ENCODE measurements around the gene PSMA1. TPM values are rescaled to one million over a fixed set of nuclear protein-coding genes. Genes with fewer than 3 reads are reported as not detected.

The PSMA1 gene
- polyA plus RNA-seq, 3 donors = 163 to 228 (median 201) TPM

DNA sequence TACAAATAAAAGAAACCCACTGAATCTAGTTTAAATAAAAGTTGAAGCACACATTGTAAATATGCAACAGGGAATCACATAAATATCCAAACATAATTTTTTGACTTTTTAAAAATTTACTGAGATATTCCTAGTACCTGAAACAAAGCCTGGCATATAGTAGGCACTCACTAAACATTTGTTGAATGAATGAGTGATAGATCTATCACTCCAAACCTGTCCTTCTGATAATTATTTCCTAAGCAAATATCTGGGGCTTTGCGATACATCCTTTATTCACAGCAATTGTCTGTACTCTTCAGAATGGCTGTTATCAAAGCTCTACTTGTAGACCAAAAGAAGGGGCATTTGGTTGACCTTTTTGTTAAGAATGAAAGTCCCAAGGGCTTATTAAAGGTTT, 2.6 kb upstream of the PSMA1 start:
- Histone ChIP-seq H3K4me3 (replicated peaks in 1 of 3; ENCODE audit: low read depth in 2 of 3, low read length in 3 of 3) (no peak overlapping the region), H3K9ac (ENCODE audit: insufficient read depth, low read length, poor library complexity, severe bottlenecking) (no peak overlapping the region), H3K4me2 (replicated peaks; ENCODE audit: extremely low read depth, low read length, poor library complexity, severe bottlenecking) (no peak overlapping the region), H4K20me1 (ENCODE audit: insufficient read depth, low read length) (no peaks in the 10 kb centered on the region), H2AFZ (ENCODE audit: insufficient read depth, low read depth, low read length, poor library complexity, severe bottlenecking) (no peak overlapping the region), H3K36me3 (replicated peaks in 1 of 2; ENCODE audit: control insufficient read depth in 1 of 2, insufficient read depth in 2 of 2, low read length in 2 of 2) (peaks cover 3 to 9% of the 10 kb centered on the region in 2 donors), H3K9me3 (replicated peaks in 1 of 2; ENCODE audit: control insufficient read depth in 1 of 2, insufficient read depth in 1 of 2, low read length in 2 of 2) (no peaks in the 10 kb centered on the region), H3K27me3 (ENCODE audit: control insufficient read depth in 2 of 2, insufficient read depth in 2 of 2, low read length in 2 of 2) (no peaks in the 10 kb centered on the region), H3K4me1 (ENCODE audit: control insufficient read depth in 1 of 2, insufficient read depth in 2 of 2, low read length in 2 of 2) (peaks cover 17% of the 10 kb centered on the region in 2 donors), H3K27ac (ENCODE audit: low read depth in 1 of 2, low read length in 2 of 2) (no peak overlapping the region), H3K79me2 (ENCODE audit: insufficient read depth, low read length) (peaks cover 18% of the 10 kb centered on the region)
- Mint-ChIP-seq H3K27me3 (ENCODE audit: low read depth in 3 of 3) (no peaks in the 10 kb centered on the region), H3K4me3 (no peak overlapping the region), H3K36me3 (peaks cover 7 to 9% of the 10 kb centered on the region in 2 donors), H3K9me3 (no peaks in the 10 kb centered on the region), H3K4me1 (peaks cover 18% of the 10 kb centered on the region), H3K27ac (no peak overlapping the region)
- WGBS (ENCODE audit: insufficient coverage) = no CpG with 5 or more reads among the region's 1 CpG
- no peak for DNase-seq
- TF ChIP-seq, protein P1, sequence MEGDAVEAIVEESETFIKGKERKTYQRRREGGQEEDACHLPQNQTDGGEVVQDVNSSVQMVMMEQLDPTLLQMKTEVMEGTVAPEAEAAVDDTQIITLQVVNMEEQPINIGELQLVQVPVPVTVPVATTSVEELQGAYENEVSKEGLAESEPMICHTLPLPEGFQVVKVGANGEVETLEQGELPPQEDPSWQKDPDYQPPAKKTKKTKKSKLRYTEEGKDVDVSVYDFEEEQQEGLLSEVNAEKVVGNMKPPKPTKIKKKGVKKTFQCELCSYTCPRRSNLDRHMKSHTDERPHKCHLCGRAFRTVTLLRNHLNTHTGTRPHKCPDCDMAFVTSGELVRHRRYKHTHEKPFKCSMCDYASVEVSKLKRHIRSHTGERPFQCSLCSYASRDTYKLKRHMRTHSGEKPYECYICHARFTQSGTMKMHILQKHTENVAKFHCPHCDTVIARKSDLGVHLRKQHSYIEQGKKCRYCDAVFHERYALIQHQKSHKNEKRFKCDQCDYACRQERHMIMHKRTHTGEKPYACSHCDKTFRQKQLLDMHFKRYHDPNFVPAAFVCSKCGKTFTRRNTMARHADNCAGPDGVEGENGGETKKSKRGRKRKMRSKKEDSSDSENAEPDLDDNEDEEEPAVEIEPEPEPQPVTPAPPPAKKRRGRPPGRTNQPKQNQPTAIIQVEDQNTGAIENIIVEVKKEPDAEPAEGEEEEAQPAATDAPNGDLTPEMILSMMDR (IDR thresholded peaks at IDR 0.05) = no peak
- intact Hi-C loops (cut with micrococcal nuclease) = loop anchor here (5.0 kb wide), 2 partner anchors 114 to 370 kb away; partner anchors contain the start of gene CYP2R1 (in 1 of the 2)

DNA sequence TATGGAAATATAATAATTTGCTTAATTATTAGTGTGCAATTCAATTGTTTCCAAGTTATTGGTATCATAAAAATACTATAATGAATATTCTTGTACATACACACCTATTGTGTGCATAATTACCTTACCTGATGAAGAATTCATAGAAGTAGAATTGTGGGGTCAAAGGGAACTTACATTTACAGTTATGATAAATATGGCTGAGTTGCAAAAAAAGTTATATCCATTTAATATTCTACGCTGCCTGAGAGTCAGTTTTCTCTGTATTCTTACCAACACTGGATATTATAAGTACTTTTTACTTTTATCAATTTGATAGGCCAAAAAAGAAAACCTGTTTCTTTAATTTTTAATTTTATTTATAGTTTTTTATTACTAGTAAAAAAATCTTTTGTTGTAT, 2.1 kb upstream of the PSMA1 start:
- Mint-ChIP-seq H3K9me3 (no peaks in the 10 kb centered on the region), H3K4me1 (peaks cover 18% of the 10 kb centered on the region), H3K36me3 (peaks cover 12 to 15% of the 10 kb centered on the region in 2 donors), H3K27ac (no peak overlapping the region), H3K27me3 (ENCODE audit: low read depth in 3 of 3) (no peaks in the 10 kb centered on the region), H3K4me3 (no peak overlapping the region)
- no peaks in the 10 kb centered on the region for H4K20me1 ChIP-seq (ENCODE audit: insufficient read depth, low read length)
- no CpG with 5 or more reads among the region's 1 CpG for WGBS (ENCODE audit: insufficient coverage)
- no peak overlapping the region for H3K27ac ChIP-seq (ENCODE audit: low read depth in 1 of 2, low read length in 2 of 2)
- intact Hi-C loops (cut with micrococcal nuclease) = loop anchor here (5.0 kb wide), 2 partner anchors 115 to 370 kb away; partner anchors contain the start of gene CYP2R1 (in 1 of the 2)
- no peaks in the 10 kb centered on the region for H3K27me3 ChIP-seq (ENCODE audit: control insufficient read depth in 2 of 2, insufficient read depth in 2 of 2, low read length in 2 of 2)
- H3K4me2 ChIP-seq (replicated peaks; ENCODE audit: extremely low read depth, low read length, poor library complexity, severe bottlenecking) = no peak overlapping the region
- no peak for DNase-seq
- H3K9ac ChIP-seq (ENCODE audit: insufficient read depth, low read length, poor library complexity, severe bottlenecking) = no peak overlapping the region
- H3K79me2 ChIP-seq (ENCODE audit: insufficient read depth, low read length) = peaks cover 23% of the 10 kb centered on the region
- TF ChIP-seq, protein P1 (IDR thresholded peaks at IDR 0.05) = no peak
- H3K4me1 ChIP-seq (ENCODE audit: control insufficient read depth in 1 of 2, insufficient read depth in 2 of 2, low read length in 2 of 2) = peaks cover 17% of the 10 kb centered on the region in 2 donors
- H3K9me3 ChIP-seq (replicated peaks in 1 of 2; ENCODE audit: control insufficient read depth in 1 of 2, insufficient read depth in 1 of 2, low read length in 2 of 2) = no peaks in the 10 kb centered on the region
- H2AFZ ChIP-seq (ENCODE audit: insufficient read depth, low read depth, low read length, poor library complexity, severe bottlenecking) = no peak overlapping the region
- peaks cover 7 to 15% of the 10 kb centered on the region in 2 donors for H3K36me3 ChIP-seq (replicated peaks in 1 of 2; ENCODE audit: control insufficient read depth in 1 of 2, insufficient read depth in 2 of 2, low read length in 2 of 2)
- no peak overlapping the region for H3K4me3 ChIP-seq (replicated peaks in 1 of 3; ENCODE audit: low read depth in 2 of 3, low read length in 3 of 3)

Measured in CD14-positive monocyte (primary cell).